HEK293 (cell line): ENCODE results near the gene SH2D7.
A peak's percentile ranks its signal among the peaks of the same experiment; 100 is the strongest.

Experiments
- BCL11A ChIP-seq: fragments of 450-650 bp; formaldehyde crosslinking; IDR thresholded peaks from 2 replicates; pipeline ENCODE4 v1.5.1; 2016; ENCODE audit warnings: low read depth, missing biosample characterization, missing genetic modification characterization
- GLIS2 ChIP-seq: fragments of 450-650 bp; formaldehyde crosslinking; IDR thresholded peaks from 2 replicates; pipeline ENCODE4 v1.5.1; 2016; ENCODE audit warnings: missing biosample characterization, missing genetic modification characterization
- KLF16 ChIP-seq: fragments of 450-650 bp; formaldehyde crosslinking; IDR thresholded peaks from 2 replicates; pipeline ENCODE4 v1.5.1; 2017; ENCODE audit warnings: missing biosample characterization, missing genetic modification characterization
- RBAK ChIP-seq: fragments of 450-650 bp; formaldehyde crosslinking; IDR thresholded peaks from 2 replicates; pipeline ENCODE4 v1.5.1; 2016; ENCODE audit warnings: missing biosample characterization, missing genetic modification characterization
- REPIN1 ChIP-seq: fragments of 450-650 bp; formaldehyde crosslinking; IDR thresholded peaks from 2 replicates; pipeline ENCODE4 v1.5.1; 2017; ENCODE audit warnings: missing biosample characterization, missing genetic modification characterization, low read depth
- SCRT2 ChIP-seq: fragments of 450-650 bp; formaldehyde crosslinking; IDR thresholded peaks from 2 replicates; pipeline ENCODE4 v1.5.1; 2016; ENCODE audit warnings: missing biosample characterization, missing genetic modification characterization
- SP3 ChIP-seq: fragments of 450-650 bp; formaldehyde crosslinking; IDR thresholded peaks from 2 replicates; pipeline ENCODE4 v1.5.1; 2016; ENCODE audit warnings: missing biosample characterization, missing genetic modification characterization
- YY1 ChIP-seq: fragments of 450-650 bp; formaldehyde crosslinking; IDR thresholded peaks from 2 replicates; pipeline ENCODE4 v1.5.1; 2018; ENCODE audit warnings: missing biosample characterization, missing genetic modification characterization
- ZBTB20 ChIP-seq: fragments of 450-650 bp; formaldehyde crosslinking; IDR thresholded peaks from 2 replicates; pipeline ENCODE4 v1.5.1; 2016; ENCODE audit warnings: missing biosample characterization, missing genetic modification characterization
- ZBTB21 ChIP-seq: fragments of 450-650 bp; formaldehyde crosslinking; IDR thresholded peaks from 2 replicates; pipeline ENCODE4 v1.5.1; 2017; ENCODE audit warnings: missing biosample characterization, missing genetic modification characterization
- ZBTB49 ChIP-seq: fragments of 450-650 bp; formaldehyde crosslinking; IDR thresholded peaks from 2 replicates; pipeline ENCODE4 v1.5.1; 2016; ENCODE audit warnings: missing biosample characterization, missing genetic modification characterization, low read depth
- ZBTB8A ChIP-seq: fragments of 450-650 bp; formaldehyde crosslinking; IDR thresholded peaks from 2 replicates; pipeline ENCODE4 v1.5.1; 2016; ENCODE audit warnings: missing biosample characterization, missing genetic modification characterization
- ZFP37 ChIP-seq: fragments of 450-650 bp; formaldehyde crosslinking; IDR thresholded peaks from 2 replicates; pipeline ENCODE4 v1.5.1; 2016; ENCODE audit warnings: missing biosample characterization, missing genetic modification characterization
- ZIC2 ChIP-seq: fragments of 450-650 bp; formaldehyde crosslinking; IDR thresholded peaks from 2 replicates; pipeline ENCODE4 v1.5.1; 2016; ENCODE audit warnings: missing biosample characterization, missing genetic modification characterization
- ZNF184 ChIP-seq: fragments of 450-650 bp; IDR thresholded peaks from 2 replicates; pipeline ENCODE4 v1.5.1; 2018; ENCODE audit warnings: missing biosample characterization, mild to moderate bottlenecking, missing genetic modification characterization
- ZNF2 ChIP-seq: fragments of 450-650 bp; formaldehyde crosslinking; IDR thresholded peaks from 2 replicates; pipeline ENCODE4 v1.5.1; 2016; ENCODE audit warnings: missing biosample characterization, missing genetic modification characterization
- ZNF24 ChIP-seq: fragments of 450-650 bp; formaldehyde crosslinking; IDR thresholded peaks from 2 replicates; pipeline ENCODE4 v1.5.1; 2016; ENCODE audit warnings: missing biosample characterization, missing genetic modification characterization
- ZNF266 ChIP-seq: fragments of 450-650 bp; formaldehyde crosslinking; IDR thresholded peaks from 2 replicates; pipeline ENCODE4 v1.5.1; 2016; ENCODE audit warnings: missing biosample characterization, missing genetic modification characterization, low read depth
- ZNF311 ChIP-seq: fragments of 450-650 bp; formaldehyde crosslinking; IDR thresholded peaks from 2 replicates; pipeline ENCODE4 v1.5.1; 2017; ENCODE audit warnings: missing biosample characterization, missing genetic modification characterization, borderline replicate concordance
- ZNF366 ChIP-seq: fragments of 450-650 bp; formaldehyde crosslinking; conservative IDR thresholded peaks from 2 replicates; pipeline ENCODE4 v1.5.1; 2016; ENCODE audit warnings: missing biosample characterization, missing genetic modification characterization
- ZNF426 ChIP-seq: fragments of 450-650 bp; formaldehyde crosslinking; IDR thresholded peaks from 2 replicates; pipeline ENCODE4 v1.5.1; 2017; ENCODE audit warnings: missing biosample characterization, missing genetic modification characterization, mild to moderate bottlenecking, inconsistent platforms, moderate library complexity
- ZNF501 ChIP-seq: fragments of 450-650 bp; formaldehyde crosslinking; IDR thresholded peaks from 2 replicates; pipeline ENCODE4 v1.5.1; 2016; ENCODE audit warnings: missing biosample characterization, missing genetic modification characterization
- ZNF510 ChIP-seq: fragments of 450-650 bp; formaldehyde crosslinking; IDR thresholded peaks from 2 replicates; pipeline ENCODE4 v1.5.1; 2018; ENCODE audit warnings: mild to moderate bottlenecking, missing genetic modification characterization, missing biosample characterization; ENCODE audit not compliant: insufficient replicate concordance
- ZNF521 ChIP-seq: fragments of 450-650 bp; formaldehyde crosslinking; IDR thresholded peaks from 2 replicates; pipeline ENCODE4 v1.5.1; 2017; ENCODE audit warnings: missing biosample characterization, mild to moderate bottlenecking, missing genetic modification characterization
- ZNF544 ChIP-seq: fragments of 450-650 bp; formaldehyde crosslinking; IDR thresholded peaks from 2 replicates; pipeline ENCODE4 v1.5.0; 2017; ENCODE audit warnings: missing biosample characterization, missing genetic modification characterization
- ZNF585B ChIP-seq: fragments of 450-650 bp; formaldehyde crosslinking; IDR thresholded peaks from 2 replicates; pipeline ENCODE4 v1.5.1; 2016; ENCODE audit warnings: missing biosample characterization, missing genetic modification characterization
- ZNF639 ChIP-seq: fragments of 450-650 bp; formaldehyde crosslinking; IDR thresholded peaks from 2 replicates; pipeline ENCODE4 v1.5.1; 2016; ENCODE audit warnings: missing biosample characterization, missing genetic modification characterization
- ZNF664 ChIP-seq: fragments of 450-650 bp; formaldehyde crosslinking; IDR thresholded peaks from 2 replicates; pipeline ENCODE4 v1.5.1; 2016; ENCODE audit warnings: missing biosample characterization, missing genetic modification characterization
- ZNF677 ChIP-seq: fragments of 450-650 bp; IDR thresholded peaks from 2 replicates; pipeline ENCODE4 v1.5.0; 2018; ENCODE audit warnings: missing biosample characterization, mild to moderate bottlenecking, missing genetic modification characterization, moderate library complexity
- ZNF701 ChIP-seq: fragments of 450-650 bp; formaldehyde crosslinking; IDR thresholded peaks from 2 replicates; pipeline ENCODE4 v1.5.1; 2016; ENCODE audit warnings: missing biosample characterization, missing genetic modification characterization
- ZNF768 ChIP-seq: fragments of 450-650 bp; formaldehyde crosslinking; IDR thresholded peaks from 2 replicates; pipeline ENCODE4 v1.5.1; 2018; ENCODE audit warnings: missing biosample characterization, mild to moderate bottlenecking, missing genetic modification characterization
- ZNF776 ChIP-seq: fragments of 450-650 bp; formaldehyde crosslinking; IDR thresholded peaks from 2 replicates; pipeline ENCODE4 v1.5.0; 2017; ENCODE audit warnings: missing biosample characterization, missing genetic modification characterization, borderline replicate concordance
- ZNF792 ChIP-seq: fragments of 450-650 bp; formaldehyde crosslinking; IDR thresholded peaks from 2 replicates; pipeline ENCODE4 v1.5.1; 2016; ENCODE audit warnings: missing biosample characterization, missing genetic modification characterization
- ZSCAN16 ChIP-seq: fragments of 450-650 bp; formaldehyde crosslinking; IDR thresholded peaks from 2 replicates; pipeline ENCODE4 v1.5.1; 2016; ENCODE audit warnings: missing biosample characterization, missing genetic modification characterization
- TF ChIP-seq, protein P1 (sequence below): fragments of 450-650 bp; formaldehyde crosslinking; IDR thresholded peaks from 2 replicates; pipeline ENCODE4 v1.5.1; 2017; ENCODE audit warnings: missing biosample characterization, missing genetic modification characterization

SH2D7 gene

DNA sequence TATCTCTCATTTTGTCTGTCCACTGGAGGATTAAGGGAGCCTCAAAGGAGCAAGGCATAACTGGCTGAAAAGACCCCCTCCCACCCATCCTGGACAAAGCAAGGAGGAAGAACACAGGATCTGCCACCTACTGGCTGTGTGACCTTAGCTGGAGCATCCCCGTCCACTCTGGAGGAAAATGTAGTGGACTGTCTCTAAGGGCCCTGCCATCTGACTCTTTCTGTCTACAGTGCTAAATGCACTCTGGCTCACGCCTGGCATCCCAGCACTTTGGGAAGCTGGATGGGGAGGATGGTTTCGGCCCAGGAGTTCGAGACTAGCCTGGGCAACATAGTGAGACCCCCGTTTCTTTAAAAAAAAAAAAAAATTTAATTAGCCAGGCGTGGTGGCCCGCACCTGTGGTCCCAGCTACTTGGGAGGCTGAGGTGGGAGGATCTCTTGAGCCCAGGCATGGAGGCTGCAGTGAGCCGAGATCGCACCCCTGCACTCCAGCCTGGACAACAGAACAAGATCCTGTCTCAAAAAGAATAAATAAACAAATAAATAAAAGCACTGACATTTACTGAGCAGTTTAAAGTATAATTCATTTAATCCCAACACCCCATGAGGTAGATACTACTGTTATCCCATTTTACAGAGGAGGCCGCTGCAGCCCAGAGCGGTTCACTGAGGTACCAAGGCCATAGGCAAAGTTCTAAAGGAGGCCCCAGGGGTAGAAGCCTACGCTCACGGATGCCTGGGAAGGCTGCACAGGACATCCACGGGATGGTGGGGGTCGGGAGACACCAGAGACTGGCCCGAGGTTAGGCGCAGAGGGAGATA is 15.9 kb upstream of the SH2D7 start (continued):
- TF ChIP-seq, protein P1, sequence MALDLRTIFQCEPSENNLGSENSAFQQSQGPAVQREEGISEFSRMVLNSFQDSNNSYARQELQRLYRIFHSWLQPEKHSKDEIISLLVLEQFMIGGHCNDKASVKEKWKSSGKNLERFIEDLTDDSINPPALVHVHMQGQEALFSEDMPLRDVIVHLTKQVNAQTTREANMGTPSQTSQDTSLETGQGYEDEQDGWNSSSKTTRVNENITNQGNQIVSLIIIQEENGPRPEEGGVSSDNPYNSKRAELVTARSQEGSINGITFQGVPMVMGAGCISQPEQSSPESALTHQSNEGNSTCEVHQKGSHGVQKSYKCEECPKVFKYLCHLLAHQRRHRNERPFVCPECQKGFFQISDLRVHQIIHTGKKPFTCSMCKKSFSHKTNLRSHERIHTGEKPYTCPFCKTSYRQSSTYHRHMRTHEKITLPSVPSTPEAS (tag by site-specific recombination), result no peak
- TF ChIP-seq ZBTB21, result no peak
- no peak for TF ChIP-seq ZNF311 (tag by site-specific recombination)
- TF ChIP-seq ZBTB20, result 0 out of 2 replicates have a peak, but pooled peaks have one; percentile 10
- no peak for TF ChIP-seq ZBTB8A
- TF ChIP-seq YY1 (tag by site-specific recombination), result no peak
- no peak for TF ChIP-seq ZNF792 (tag by site-specific recombination)
- no peak for TF ChIP-seq ZNF701 (tag by site-specific recombination)
- no peak for TF ChIP-seq ZNF184
- TF ChIP-seq ZBTB49, result no peak
- no peak for TF ChIP-seq ZNF768 (tag by site-specific recombination)
- TF ChIP-seq SP3 (tag by site-specific recombination), result 0 out of 2 replicates have a peak, but pooled peaks have one; percentile 1
- no peak for TF ChIP-seq GLIS2 (tag by site-specific recombination)
- TF ChIP-seq ZNF426 (tag by site-specific recombination), result no peak
- TF ChIP-seq ZNF664 (tag by site-specific recombination), result peak; percentile 86
- no peak for TF ChIP-seq SCRT2
- TF ChIP-seq ZNF366 (tag by site-specific recombination), result 0 out of 2 replicates have a peak, but pooled peaks have one; percentile 18
- TF ChIP-seq ZFP37 (tag by site-specific recombination), result no peak
- no peak for TF ChIP-seq ZNF266 (tag by site-specific recombination)
- TF ChIP-seq KLF16 (tag by site-specific recombination), result no peak
- TF ChIP-seq ZNF544 (tag by site-specific recombination), result no peak
- no peak for TF ChIP-seq ZNF510 (tag by site-specific recombination)
- TF ChIP-seq ZNF521 (tag by site-specific recombination), result no peak
- TF ChIP-seq RBAK (tag by site-specific recombination), result no peak
- TF ChIP-seq ZIC2, result no peak
- TF ChIP-seq REPIN1 (tag by site-specific recombination), result no peak
- no peak for TF ChIP-seq ZNF585B (tag by site-specific recombination)
- TF ChIP-seq ZNF677 (tag by site-specific recombination), result no peak
- no peak for TF ChIP-seq ZNF776 (tag by site-specific recombination)
- TF ChIP-seq BCL11A (tag by site-specific recombination), result no peak
- no peak for TF ChIP-seq ZNF639 (tag by site-specific recombination)
- no peak for TF ChIP-seq ZSCAN16 (tag by site-specific recombination)
- no peak; the same call in 1 of the 2 replicates for TF ChIP-seq ZNF501 (tag by site-specific recombination)
- TF ChIP-seq ZNF24 (tag by site-specific recombination), result 0 out of 2 replicates have a peak, but pooled peaks have one; percentile 29
- no peak for TF ChIP-seq ZNF2
